GM18499 (cell line): ENCODE results near the gene ADAMTSL1.
"Not testable (repeated sequence)": the region's sequence is repeated elsewhere in the genome, so short reads cannot be mapped to it uniquely, and the experiment has no call there.

ENCODE experiments used
- ATAC-seq: cut with Tn5 transposase; IDR thresholded peaks from one replicate; pipeline ENCODE4 v1.9.1; 2021; ENCODE audit warnings: moderate number of reproducible peaks; ENCODE audit not compliant: insufficient read depth, unreplicated experiment

The ADAMTSL1 gene

DNA sequence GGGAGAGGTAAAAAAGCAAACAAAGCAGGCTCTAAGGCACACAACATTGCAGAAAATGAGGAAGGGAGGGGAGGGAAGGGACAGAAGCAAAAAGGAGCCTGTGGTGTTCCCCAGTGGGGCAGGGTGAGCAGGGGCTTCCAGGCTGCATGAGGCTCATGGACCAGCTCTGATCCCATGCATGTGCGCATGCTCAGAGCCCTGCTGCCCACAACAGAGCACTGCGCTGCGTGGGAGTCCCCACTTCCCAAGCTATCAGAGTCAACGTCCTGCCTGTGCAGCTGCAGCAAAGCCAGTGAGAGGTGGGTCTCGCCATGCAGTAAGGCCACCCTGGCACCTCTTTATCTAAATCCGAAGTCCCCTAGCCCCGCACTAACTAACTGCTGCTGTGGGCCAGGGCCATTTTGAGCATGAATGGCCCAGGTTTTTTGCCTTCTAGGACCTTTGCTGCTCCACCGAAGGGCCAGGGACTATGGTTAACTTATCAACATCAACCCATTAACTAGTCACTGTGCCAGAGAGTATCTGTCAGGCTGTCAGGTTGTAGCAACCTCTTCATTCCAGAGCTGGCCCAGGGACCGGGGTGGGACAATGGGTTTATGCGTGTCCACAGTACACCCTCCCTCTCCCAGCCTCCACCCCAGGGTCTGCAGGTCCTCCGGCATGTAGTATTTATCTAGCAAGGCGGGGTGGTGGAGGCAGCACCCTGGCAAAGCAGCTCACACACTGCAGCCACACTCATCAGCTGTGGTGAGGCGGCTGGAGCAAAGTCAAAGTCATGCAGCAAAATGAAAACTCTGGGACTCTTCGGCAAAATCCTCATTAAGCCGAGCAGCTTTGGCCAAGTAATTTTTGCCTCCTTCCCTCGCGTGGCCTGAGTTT, 435.4 kb downstream of the ADAMTSL1 start:
- no peak for ATAC-seq

DNA sequence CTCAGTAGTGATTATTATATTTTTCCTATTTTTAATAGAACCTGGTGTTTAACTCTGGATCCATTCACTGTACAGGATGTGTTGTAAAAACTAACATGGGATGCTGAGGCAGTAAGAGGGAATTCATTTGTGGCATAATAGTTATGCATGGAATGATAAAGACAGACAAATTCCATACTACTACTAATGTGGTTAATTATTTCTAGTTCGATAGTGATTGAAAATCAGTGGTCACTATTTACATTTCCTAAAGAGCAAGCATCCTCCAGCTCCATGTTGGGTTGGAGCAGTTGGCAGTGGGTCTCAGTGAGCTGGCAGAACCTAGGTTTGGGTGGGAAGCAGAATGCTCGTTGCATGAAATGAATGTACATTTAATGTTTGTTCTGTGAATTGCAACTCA, 436.5 kb downstream of the ADAMTSL1 start:
- no peak for ATAC-seq

DNA sequence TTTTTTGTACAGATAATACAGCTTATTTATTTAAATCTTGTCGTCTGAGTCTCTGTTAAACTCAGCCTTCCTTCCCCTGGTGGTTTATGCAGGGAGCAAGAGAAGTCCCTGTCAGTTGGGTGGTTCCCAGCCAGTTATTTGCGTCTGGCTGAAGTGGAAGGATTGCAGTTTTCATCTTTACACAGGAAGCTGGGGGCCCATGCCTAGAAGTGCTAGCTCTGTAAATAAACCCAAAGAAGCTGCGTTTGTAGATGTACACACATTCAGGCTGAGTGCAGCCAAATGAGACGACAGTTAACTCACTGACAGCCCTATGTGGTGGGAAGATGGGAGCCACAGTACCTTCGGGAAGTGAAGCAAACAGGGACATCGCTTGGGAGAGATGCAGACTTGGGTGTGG, 437.0 kb downstream of the ADAMTSL1 start:
- no peak for ATAC-seq

DNA sequence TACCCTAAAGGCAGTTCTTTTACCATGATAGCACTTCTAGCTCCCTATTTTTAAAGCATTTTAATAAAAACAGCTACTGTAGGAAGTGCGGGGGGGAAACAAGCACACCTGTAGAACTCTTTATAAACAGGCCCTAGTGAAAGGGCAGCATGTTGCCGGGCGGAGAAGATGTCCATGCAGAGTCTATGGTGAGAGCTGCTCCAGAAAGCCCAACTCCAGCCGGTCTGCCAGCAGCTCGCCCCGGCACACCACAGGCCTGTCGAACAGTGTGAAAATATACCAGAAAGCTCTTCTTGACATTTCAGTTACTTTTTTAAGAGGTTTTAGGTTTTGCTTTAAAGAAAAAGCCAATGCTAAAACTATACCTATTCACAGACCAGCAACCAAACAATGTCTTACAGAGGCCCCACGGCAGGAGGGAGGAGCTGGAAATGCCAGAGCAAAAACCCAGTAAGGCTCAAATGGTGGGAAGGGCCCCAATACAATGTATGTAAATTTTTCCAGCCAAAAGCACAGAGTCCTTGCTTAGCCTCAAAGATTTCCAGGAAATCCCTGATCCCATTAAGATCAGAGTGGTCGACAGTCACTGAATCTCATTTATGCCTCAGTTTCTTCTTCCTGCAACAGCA, 437.9 kb downstream of the ADAMTSL1 start:
- ATAC-seq: no peak

DNA sequence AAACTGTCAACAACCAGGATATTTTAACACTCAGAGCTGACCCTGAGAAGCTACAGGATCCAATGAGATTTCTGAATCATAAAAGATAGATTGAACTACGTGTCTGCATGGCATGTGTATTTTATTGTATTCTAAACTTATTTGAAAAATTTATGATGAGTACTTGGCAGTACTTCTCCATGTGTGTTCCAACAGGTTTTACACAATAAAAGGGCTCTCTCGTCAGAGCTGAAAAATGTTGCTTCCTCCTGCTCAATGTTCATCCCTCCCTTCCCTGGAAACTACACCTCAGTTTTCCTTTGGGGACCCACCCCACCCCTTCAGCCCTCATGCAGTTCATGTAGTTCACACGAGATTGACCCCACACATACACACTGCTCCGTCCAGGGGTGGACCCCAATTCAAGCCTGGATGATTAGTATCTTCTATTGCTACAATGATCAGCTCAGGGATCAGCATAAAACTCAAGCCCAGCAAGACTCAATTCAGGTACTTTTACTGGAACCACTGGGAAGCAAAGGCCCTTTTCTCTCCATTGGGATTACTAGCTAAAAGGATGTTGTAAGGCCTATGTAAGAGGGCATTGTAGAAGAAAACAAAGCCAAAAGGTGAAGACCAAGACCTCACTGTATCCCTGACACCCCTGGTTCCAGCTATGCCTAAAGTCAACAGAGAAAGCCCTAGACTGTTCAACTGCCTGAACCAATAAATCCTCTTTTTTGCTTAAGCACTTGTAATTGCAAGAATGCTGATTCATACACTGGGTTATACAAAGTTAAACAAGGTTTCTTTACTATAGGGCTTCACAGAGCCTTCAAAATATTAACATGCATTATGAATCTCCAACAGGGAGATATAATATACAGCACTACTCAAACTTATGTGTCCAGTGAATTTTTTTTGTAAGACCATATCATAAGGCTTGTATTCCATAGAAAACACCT, 446.5 kb downstream of the ADAMTSL1 start:
- no peak for ATAC-seq

DNA sequence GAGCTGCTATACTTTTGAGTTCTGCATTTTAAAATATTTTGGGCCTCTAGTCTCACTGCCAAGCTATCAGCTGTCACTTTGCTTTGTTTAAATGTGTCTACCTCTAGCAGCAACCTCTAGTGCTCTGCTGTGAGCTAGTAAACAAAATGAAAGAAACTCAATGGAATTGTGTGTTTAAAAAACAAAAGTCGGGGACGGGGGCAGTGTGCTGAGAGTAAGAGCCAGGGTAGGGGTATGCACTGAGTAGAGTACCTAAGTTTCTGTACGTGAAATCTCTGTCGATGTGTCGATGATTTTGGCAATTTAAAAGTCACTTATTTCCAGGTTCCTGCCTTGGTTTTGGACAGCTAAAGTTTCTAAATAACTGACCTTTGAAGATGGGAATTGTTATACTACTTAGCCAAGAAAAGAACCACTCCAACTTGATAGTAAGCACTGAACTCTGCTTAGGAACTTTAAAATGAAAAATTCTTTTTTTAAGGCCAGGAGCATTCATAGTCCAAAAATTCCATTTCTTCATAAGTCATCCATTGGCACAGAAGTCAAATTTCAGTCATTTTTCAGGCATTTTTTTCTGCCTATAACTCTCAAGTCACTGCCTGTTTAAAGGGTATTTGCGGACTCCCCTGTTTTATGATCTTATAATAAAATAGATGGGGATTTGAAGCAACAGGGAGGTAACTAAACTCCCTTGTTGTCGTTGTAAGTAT, 447.6 kb downstream of the ADAMTSL1 start:
- ATAC-seq: no peak

DNA sequence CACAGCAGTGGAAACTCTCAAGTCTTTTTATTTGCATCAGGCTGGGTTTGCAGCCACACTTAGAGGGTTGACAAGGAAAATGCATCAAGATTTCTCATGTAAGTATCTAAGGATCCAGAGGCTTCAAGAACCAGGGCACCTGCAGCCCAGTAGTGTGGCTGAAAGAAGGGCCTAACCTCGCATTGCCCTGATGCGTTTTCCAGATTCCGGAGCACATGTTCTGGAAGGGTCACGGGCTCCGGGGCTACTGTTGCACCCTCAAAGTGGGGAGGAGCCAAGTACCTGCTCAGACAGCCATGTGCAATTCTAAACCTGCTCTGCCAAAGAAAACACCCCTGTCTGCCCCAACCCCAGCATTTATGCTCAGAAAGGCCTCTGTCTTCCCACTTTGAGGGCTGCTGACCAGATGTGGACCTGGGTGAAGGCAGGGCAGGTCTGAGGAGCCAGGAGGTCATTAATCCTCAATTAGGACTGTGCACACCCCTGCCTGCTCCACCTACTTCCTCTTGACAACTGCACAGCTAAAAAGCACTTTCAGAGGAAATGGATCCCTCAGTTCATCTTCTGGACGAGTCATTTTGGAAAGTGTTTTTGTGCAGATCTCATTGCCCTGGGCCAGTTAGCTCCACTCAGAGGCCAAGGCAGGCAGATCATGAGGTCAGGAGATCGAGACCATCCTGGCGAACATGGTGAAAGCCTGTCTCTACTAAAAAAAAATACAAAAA, 448.4 kb downstream of the ADAMTSL1 start:
- no peak for ATAC-seq

DNA sequence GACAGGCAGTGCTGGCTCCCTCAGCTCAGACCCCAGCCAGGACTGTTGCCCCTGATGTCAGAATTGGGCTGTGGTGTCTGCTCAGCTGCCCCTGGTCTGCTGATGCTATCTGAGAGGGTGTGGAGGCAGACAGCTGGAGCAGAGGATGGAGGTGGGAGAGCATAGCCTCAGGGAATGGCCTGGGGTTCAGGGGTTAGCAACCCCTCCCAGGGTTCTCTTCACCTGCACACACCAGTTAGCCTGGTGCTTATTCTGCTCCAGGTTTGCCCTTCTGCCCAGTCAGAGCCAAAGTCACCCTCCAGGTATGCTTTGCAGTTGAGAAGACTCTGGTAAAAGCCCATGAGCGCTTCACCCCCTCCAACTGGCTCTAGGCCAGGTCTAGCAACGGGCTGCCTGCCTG, 449.2 kb downstream of the ADAMTSL1 start:
- no peak for ATAC-seq

DNA sequence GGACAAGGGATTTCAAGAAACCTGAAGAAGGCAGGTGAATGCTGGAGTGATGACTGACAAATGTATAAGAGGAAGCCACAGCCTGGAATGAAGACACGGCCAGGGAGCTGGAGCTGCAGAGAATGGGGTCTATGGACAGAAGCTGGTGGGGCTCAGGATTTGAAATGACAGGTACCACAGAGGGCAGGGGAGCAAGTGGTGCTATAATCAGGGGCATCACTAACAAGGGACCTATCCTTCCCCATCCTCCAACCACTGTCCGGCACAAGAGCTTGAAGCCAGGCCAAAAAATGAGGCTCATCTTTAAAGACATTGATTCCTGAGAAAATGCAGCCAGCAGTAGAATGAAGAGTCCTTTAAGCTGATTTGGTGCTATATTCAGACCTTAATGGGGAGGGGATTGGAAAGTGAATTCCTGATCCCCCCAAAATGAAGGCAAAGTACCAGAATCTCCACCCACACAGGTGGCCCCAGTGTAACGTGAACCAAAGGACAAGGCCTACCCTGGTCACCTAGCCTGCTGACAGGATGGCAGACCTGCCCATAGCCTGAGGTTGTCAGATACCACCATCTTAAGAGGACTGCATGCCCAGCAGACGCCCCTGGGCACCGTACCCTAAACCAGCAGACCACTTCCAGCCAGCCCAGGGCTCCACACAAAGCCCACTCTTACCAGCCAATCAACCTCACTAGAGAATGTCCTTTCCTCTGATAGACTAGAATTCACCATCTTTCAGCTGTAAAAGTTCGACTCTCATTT, 449.9 kb downstream of the ADAMTSL1 start:
- no peak for ATAC-seq

DNA sequence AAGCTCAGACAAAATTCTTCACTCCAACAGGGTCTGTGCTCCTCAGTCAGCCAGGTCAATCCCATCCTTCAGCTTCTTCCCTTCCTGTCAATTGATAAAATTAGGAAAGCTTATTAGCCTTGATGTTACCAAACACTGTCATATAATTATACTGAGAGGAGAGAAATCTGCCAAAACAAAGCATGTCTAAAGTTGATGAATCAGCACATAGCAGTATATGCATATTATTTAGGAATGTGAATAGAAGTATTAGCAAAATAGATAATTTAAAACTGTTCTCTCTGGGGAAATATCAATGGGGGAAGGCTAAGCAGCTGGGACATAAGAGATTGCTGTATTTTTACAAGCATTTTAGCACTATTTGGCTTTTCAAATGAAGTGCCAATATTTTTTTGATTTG, 451.9 kb downstream of the ADAMTSL1 start:
- no peak for ATAC-seq

DNA sequence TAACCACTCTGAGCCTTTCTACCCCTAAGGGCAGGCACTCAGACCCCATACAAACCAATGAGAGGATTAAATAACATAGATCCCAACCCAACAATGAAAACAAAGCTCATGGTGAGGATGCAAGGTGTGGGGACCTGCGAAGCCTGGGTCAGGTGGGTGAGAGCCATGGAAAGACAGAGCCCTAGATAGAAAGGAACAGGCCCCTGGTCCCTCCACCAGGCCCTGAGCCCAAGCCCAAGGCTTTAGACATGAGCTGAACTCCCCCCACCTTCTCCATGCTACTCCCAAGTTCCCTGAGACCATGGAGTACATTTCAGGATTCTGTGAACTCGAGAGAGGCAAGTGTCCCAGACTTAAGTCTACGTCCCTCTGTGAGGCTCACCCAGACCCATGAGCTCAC, 452.6 kb downstream of the ADAMTSL1 start:
- ATAC-seq: no peak

DNA sequence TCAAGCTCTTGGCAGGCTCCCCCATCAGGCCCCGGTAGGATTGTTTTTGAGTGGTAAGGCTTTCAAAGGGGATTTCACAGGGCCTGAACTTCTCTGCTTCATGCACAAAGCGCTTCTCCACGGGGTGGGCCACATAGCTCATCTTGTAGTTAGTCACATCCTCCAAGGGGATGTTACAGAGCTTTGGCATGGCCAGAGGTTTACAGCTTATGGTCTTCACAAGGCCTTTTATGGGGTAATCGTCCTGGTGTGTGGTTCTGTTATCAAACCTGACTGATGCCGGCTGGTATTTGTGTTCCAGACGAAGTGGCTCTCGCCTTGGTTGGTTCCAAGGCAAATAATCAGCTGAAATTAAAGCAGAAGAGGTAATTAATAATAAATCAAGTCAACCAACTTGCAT, 454.8 kb downstream of the ADAMTSL1 start:
- no peak for ATAC-seq

DNA sequence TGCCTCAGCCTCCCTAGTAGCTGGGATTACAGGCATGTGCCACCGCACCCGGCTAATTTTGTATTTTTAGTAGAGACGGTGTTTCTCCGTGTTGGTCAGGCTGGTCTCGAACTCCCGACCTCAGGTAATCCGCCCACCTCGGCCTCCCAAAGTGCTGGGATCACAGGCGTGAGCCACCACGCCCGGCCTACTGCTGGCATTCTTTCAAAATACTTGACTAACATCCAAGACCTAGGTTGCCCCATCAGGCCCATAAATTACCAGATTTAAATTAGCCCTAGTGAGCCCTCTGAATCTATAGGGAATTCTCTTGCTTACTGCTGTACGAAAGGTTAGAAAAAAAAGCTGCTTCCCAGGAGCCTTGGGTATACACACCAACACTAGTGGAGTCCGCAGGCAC, 456.7 kb downstream of the ADAMTSL1 start:
- not testable (repeated sequence) for ATAC-seq

DNA sequence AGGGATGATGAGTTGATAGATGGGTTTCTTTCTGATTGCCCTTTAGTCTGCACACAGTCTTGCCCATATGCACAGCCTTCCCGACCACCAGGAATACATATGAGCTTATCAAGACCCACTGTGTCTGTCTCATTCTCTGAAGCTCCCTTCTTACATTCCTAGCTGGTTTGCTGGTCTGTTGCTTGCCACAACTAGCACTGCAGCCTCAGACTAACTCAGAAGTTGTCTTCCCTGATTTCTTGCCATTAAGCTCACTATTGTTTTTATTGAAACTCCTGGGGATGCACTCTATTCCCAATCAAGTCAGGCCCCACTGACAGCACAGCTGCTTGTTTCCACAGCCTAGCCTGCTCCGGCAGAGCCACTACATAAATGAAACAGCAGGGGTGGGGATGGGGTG, 461.6 kb downstream of the ADAMTSL1 start:
- ATAC-seq: no peak

DNA sequence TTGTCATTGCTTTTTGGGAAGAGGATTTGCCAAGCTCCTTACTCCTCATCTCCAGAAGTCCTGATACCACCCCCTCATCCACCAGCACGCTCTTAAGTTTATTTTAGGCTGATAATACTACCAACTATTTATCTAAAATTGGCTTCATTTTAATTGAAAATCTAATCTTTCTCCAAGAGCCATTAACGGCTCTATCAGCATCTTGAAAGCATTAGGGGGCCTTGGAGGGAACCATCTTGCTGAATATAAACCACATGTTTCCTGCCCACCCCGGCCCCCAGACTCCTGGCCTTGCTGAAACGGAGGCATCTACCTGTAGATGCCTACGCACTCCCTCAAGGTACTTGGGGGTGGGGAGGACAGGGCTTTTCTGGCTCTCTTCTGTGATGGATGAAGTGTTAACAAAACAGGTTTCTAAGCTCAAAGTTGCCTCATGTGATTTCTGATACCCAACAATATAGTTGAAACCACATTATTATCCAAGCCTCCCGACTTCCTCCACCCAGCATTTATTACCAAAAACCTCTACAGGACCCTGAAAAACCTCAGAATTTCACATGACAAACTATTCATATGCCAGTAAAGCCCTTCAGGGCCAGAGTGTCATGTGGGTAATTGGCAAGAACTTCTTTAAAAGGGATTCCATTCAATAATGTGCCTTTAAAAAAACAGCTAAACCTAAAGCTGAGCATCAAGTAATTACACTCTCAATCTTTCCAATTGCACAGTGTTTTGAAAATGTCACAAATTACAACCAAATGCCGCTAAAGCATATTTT, 462.3 kb downstream of the ADAMTSL1 start:
- no peak for ATAC-seq

DNA sequence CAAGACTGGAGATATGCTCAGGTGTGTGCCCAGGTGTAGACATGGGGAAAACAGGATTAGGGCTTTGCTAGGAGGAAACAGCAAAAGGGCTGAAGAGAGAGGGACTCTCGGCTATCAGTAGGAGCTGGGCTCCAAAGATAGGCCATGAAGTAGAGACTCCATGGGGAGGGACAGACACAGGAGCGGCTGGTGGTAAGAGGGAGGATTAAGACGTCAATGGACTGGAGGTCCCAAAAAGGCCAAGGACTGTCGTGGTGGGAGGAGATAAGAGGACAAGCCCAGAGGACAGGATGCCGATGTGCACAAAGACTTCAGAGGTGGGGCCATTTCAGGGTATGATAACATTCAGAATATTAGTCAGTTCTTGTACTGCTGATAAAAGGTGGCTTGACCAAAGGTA, 466.0 kb downstream of the ADAMTSL1 start:
- ATAC-seq: no peak

DNA sequence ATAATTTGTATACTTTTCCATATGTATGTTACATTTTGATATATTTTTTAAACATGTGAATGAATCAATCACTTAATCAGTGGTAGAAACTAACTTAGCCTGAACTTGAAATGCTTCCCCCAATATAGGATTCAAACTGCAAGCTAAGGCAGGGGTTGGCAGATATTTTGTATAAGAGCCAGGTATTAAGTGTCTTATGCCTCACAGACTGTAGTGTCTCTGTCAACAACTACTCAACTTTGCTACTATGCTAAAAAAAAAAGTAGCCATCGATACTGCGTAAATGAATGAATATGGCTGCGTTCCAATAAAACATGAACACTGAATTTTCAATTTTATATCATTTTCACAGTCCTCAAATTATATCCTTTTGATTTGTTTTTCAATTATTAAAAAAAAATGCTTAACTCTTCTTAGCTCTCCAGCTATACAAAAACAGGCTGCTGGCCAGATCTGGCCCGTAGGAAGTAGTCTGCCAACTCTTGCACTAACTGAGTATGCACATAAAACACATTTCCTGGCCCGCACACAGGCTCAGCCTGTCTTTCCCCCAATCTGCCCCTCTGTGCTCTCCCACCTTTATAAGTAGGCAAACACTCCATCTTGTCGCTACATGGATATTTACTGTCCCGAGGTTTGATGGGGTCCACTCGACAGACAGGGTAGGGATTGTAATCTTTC, 467.2 kb downstream of the ADAMTSL1 start:
- no peak for ATAC-seq

DNA sequence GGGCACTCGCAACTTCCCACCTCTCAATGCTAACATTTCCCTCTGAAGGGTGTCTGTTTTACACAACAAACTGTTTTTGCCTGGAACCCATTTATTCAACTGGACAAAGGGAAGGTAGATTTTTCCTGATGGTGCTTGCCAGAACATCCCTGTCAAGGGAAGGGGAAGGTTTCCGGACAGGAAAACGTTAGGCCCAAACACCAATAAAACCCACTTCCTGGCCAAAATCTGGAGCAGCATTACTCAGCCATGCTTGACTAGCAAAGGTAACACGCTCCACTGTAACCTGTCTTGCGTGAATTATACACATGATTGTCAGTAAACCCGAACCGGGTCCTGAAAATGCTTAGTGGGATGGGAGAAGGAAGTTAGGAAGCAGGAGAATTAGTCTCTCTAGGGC, 468.8 kb downstream of the ADAMTSL1 start:
- no peak for ATAC-seq
